HCT116 (cell line): Measurements from ENCODE around the gene SNED1. TPM values are rescaled to one million over a fixed set of nuclear protein-coding genes. Genes with fewer than 3 reads are reported as not detected.

Experiments
- ATAC-seq: fragments of 200-7000 bp; cut with Tn5 transposase; 2 replicates; pipeline ENCODE4 v1.9.1; 2020; ENCODE audit warnings: mild to moderate bottlenecking, moderate library complexity
- BruUV-seq: library from RNA; stranded (reverse); fragments of 400-500 nt; replicated peaks from 2 replicates; lab custom pipeline; 2021; lab: Mats Ljungman, UMichigan
- CTCF ChIA-PET: fragments of 300-600 bp; sonication (Branson Sonifier 250); formaldehyde crosslinking; loops from one replicate; lab custom pipeline; 2021; ENCODE audit warnings: antibody characterized with exemption; lab: Charles Lee
- POLR2A ChIA-PET: fragments of 300-600, 350-600 bp; sonication (Branson Sonifier 250); formaldehyde crosslinking; loops from one replicate; lab custom pipeline; 2021; ENCODE audit warnings: antibody characterized with exemption; lab: Charles Lee
- RAD21 ChIA-PET, 2 experiments: fragments of 300-600 bp; sonication (Branson Sonifier 250); formaldehyde crosslinking; loops; one replicate each; lab custom pipeline; 2023; ENCODE audit warnings: low total read pairs in 2 of 2; ENCODE audit not compliant: uncharacterized antibody in 2 of 2, unreplicated experiment in 2 of 2, low non-redundant PET in 1 of 2; lab: Charles Lee
- DNase-seq: peaks from one replicate; pipeline ENCODE4 v3.0.0-alpha.2; 2010; ENCODE audit warnings: low read depth, low spot score
- H2AFZ ChIP-seq: fragments of 200-600 bp; shearing (Covaris generic), sonication (generic); 2 replicates; pipeline ENCODE4 v1.6.1; 2017; ENCODE audit warnings: low read depth, mixed run types, mixed read lengths, antibody characterized with exemption, low read length; ENCODE audit not compliant: poor library complexity, severe bottlenecking
- H3K27ac ChIP-seq: 2 replicates; pipeline ENCODE4 v1.5.1; 2012; ENCODE audit warnings: low read depth, low read length
- H3K27me3 ChIP-seq: fragments of 200-600 bp; sonication (generic); 2 replicates; pipeline ENCODE4 v1.6.1; 2016; ENCODE audit warnings: mixed run types, low read length, mixed read lengths; ENCODE audit not compliant: insufficient read depth
- H3K36me3 ChIP-seq, 2 experiments: fragments of 200-500 bp in 1 of 2; fragments of 200-600 bp in 1 of 2; sonication (Bioruptor generic) in 1 of 2; sonication (generic) in 1 of 2; 2 replicates each; pipeline versions ENCODE4 v1.5.1 to v1.6.1; 2014 to 2016; ENCODE audit warnings: low read length in 2 of 2, inconsistent platforms in 1 of 2, mixed read lengths in 1 of 2, mixed run types in 1 of 2; ENCODE audit not compliant: insufficient read depth in 2 of 2, control insufficient read depth in 1 of 2
- H3K4me1 ChIP-seq, 2 experiments: fragments of 200-600 bp in 1 of 2; sonication (generic) in 1 of 2; 2 replicates each; pipeline versions ENCODE4 v1.5.1 to v1.6.1; 2012 to 2017; ENCODE audit warnings: low read length in 2 of 2, inconsistent platforms in 1 of 2, mild to moderate bottlenecking in 1 of 2, mixed read lengths in 1 of 2, mixed run types in 1 of 2, moderate library complexity in 1 of 2; ENCODE audit not compliant: insufficient read depth in 2 of 2, control insufficient read depth in 1 of 2
- H3K4me2 ChIP-seq: fragments of 200-600 bp; sonication (generic); 2 replicates; pipeline ENCODE4 v1.6.1; 2017; ENCODE audit warnings: mixed run types, low read length, mixed read lengths
- H3K4me3 ChIP-seq, 2 experiments: fragments of 200-600 bp in 1 of 2; sonication (generic) in 1 of 2; replicated peaks in 1 of 2; 2 replicates each; pipeline ENCODE4 v1.5.1; 2011 to 2016; ENCODE audit warnings: low read length in 2 of 2, control low read depth in 1 of 2, low read depth in 1 of 2, mild to moderate bottlenecking in 1 of 2, mixed read lengths in 1 of 2, mixed run types in 1 of 2
- H3K79me2 ChIP-seq: fragments of 200-600 bp; sonication (generic); 2 replicates; pipeline ENCODE4 v1.6.1; 2017; ENCODE audit warnings: mild to moderate bottlenecking, mixed run types, low read length, moderate library complexity, mixed read lengths; ENCODE audit not compliant: insufficient read depth
- H3K9ac ChIP-seq: fragments of 200-600 bp; sonication (generic); 2 replicates; pipeline ENCODE4 v1.6.1; 2016; ENCODE audit warnings: low read length, mixed read lengths
- H3K9me2 ChIP-seq: fragments of 200-600 bp; sonication (generic), shearing (Covaris generic); 2 replicates; pipeline ENCODE4 v1.6.1; 2017; ENCODE audit warnings: mixed run types, mild to moderate bottlenecking, moderate library complexity; ENCODE audit not compliant: insufficient read depth
- H3K9me3 ChIP-seq, 2 experiments: fragments of 200-500 bp in 1 of 2; fragments of 200-600 bp in 1 of 2; sonication (Bioruptor generic) in 1 of 2; sonication (generic) in 1 of 2; 2 replicates each; pipeline ENCODE4 v1.6.1; 2014 to 2017; ENCODE audit warnings: low read length in 2 of 2, mixed read lengths in 2 of 2, inconsistent platforms in 1 of 2, low read depth in 1 of 2, mild to moderate bottlenecking in 1 of 2, mixed run types in 1 of 2, moderate library complexity in 1 of 2; ENCODE audit not compliant: control insufficient read depth in 1 of 2, insufficient read depth in 1 of 2
- H4K20me1 ChIP-seq: fragments of 200-600 bp; sonication (generic), shearing (Covaris generic); 2 replicates; pipeline ENCODE4 v1.6.1; 2017; ENCODE audit warnings: mixed run types, mild to moderate bottlenecking, moderate library complexity; ENCODE audit not compliant: insufficient read depth
- ATF3 ChIP-seq: IDR thresholded peaks from 2 replicates; pipeline ENCODE4 v1.6.1; 2012
- CTCF ChIP-seq, 3 experiments: fragments of 200-600 bp in 1 of 3; sonication (generic) in 1 of 3; IDR thresholded peaks in 2 of 3; conservative IDR thresholded peaks in 1 of 3; 2 replicates each; pipeline ENCODE4 v1.5.1; 2012 to 2017; ENCODE audit warnings: low read depth in 2 of 3, low read length in 2 of 3, antibody characterized with exemption in 1 of 3, borderline replicate concordance in 1 of 3, control low read depth in 1 of 3, mild to moderate bottlenecking in 1 of 3, mixed read lengths in 1 of 3, mixed run types in 1 of 3, moderate library complexity in 1 of 3; ENCODE audit not compliant: insufficient read depth in 1 of 3
- EZH2phosphoT487 ChIP-seq: fragments of 200-600 bp; IDR thresholded peaks from 2 replicates; pipeline ENCODE4 v1.6.1; 2018; ENCODE audit warnings: antibody characterized with exemption, borderline replicate concordance
- JUND ChIP-seq: IDR thresholded peaks from 2 replicates; pipeline ENCODE4 v1.6.1; 2012
- POLR2A ChIP-seq: IDR thresholded peaks from 2 replicates; pipeline ENCODE4 v1.7.0; 2011; ENCODE audit warnings: borderline replicate concordance; ENCODE audit not compliant: insufficient read depth, insufficient read length; ENCODE audit errors: extremely low read depth
- POLR2AphosphoS5 ChIP-seq: IDR thresholded peaks from 2 replicates; pipeline ENCODE4 v1.6.1; 2011; ENCODE audit warnings: mild to moderate bottlenecking, low read depth, low read length, moderate library complexity
- SIN3A ChIP-seq: IDR thresholded peaks from 2 replicates; pipeline ENCODE4 v1.6.1; 2012; ENCODE audit warnings: low read depth
- TCF7L2 ChIP-seq: IDR thresholded peaks from 2 replicates; pipeline ENCODE4 v1.7.0; 2011; ENCODE audit warnings: borderline replicate concordance, inconsistent platforms; ENCODE audit not compliant: insufficient read depth, insufficient read length; ENCODE audit errors: extremely low read depth
- YY1 ChIP-seq: IDR thresholded peaks from 2 replicates; pipeline ENCODE4 v1.6.1; 2011; ENCODE audit warnings: low read length, low read depth, moderate library complexity, mild to moderate bottlenecking; ENCODE audit not compliant: insufficient replicate concordance; ENCODE audit errors: extremely low read depth
- ZFX ChIP-seq: fragments of 450-650 bp; IDR thresholded peaks from 2 replicates; pipeline ENCODE4 v1.6.1; 2017
- ZNF274 ChIP-seq: fragments of 200-500 bp; sonication (Bioruptor generic); IDR thresholded peaks from 2 replicates; pipeline ENCODE4 v1.6.1; 2014; ENCODE audit warnings: mild to moderate bottlenecking, low read depth, low read length, inconsistent platforms
- intact Hi-C: fragments of 100-400 bp; cut with micrococcal nuclease; formaldehyde crosslinking; loops from 2 replicates; pipeline ENCODE4 v1.10.0; 2022
- total RNA-seq: library from RNA; stranded (reverse); gene quantifications from one replicate; pipeline ENCODE4 v1.2.1, GENCODE V29; 2021; ENCODE audit not compliant: unreplicated experiment

SNED1 gene
- total RNA-seq, 1 experiment from 2014 or later: 9.6 TPM

- no peaks in the 10 kb centered on the region for H3K27me3 ChIP-seq
- H3K27ac ChIP-seq: no peak overlapping the region
- H3K4me2 ChIP-seq: no peak overlapping the region
- H4K20me1 ChIP-seq: no peaks in the 10 kb centered on the region
- no peaks in the 10 kb centered on the region for H3K36me3 ChIP-seq
- CTCF ChIA-PET: no interaction called here
- no peak overlapping the region for H3K9ac ChIP-seq
- RAD21 ChIA-PET: no interaction called here
- BruUV-seq: no TSS peak
- no peak for TF ChIP-seq EZH2phosphoT487
- no peak for TF ChIP-seq CTCF (IDR thresholded peaks at IDR 0.05 in 2 of 3, conservative IDR thresholded peaks at IDR 0.05 in 1 of 3; ENCODE audit: borderline replicate concordance in 1 of 3, insufficient read depth in 1 of 3, low read depth in 2 of 3, low read length in 2 of 3)
- TF ChIP-seq ATF3: no peak
- no peak for TF ChIP-seq SIN3A
- TF ChIP-seq POLR2AphosphoS5: no peak
- TF ChIP-seq ZFX: no peak
- TF ChIP-seq JUND: no peak
- no peak for TF ChIP-seq ZNF274
- no peak for TF ChIP-seq TCF7L2
- no peak for TF ChIP-seq YY1
- TF ChIP-seq POLR2A: no peak
- TF ChIP-seq, all 23 proteins: peak for 0
- no peak overlapping the region for H3K4me3 ChIP-seq
- no peaks in the 10 kb centered on the region for H3K9me3 ChIP-seq
- ATAC-seq: no peak
- POLR2A ChIA-PET: no interaction called here
- H3K9me2 ChIP-seq: no peaks in the 10 kb centered on the region
- no peak overlapping the region for H2AFZ ChIP-seq
- DNase-seq: no peak
- H3K4me1 ChIP-seq: no peaks in the 10 kb centered on the region
- intact Hi-C loops: no loop called here
- H3K79me2 ChIP-seq: no peaks in the 10 kb centered on the region
Measured at GRCh38 chr2:240966457-240966905, 31.9 kb upstream of the SNED1 start.
